IMR-90 (cell line): ENCODE measurements around the gene TLR9. TPM values are rescaled to one million over a fixed set of nuclear protein-coding genes. Genes with fewer than 3 reads are reported as not detected.

Experiments
- ATAC-seq: fragments of 200-7000 bp; cut with Tn5 transposase; 2 replicates; pipeline ENCODE4 v1.9.1; 2020; ENCODE audit warnings: low read depth, mild to moderate bottlenecking, moderate library complexity
- BruUV-seq: library from RNA; stranded (reverse); fragments of 400-500 nt; replicated peaks from 2 replicates; lab custom pipeline; 2021; lab: Mats Ljungman, UMichigan
- CTCF ChIA-PET: fragments of 300-600 bp; formaldehyde crosslinking; extraction: SDS; loops from one replicate; lab custom pipeline; 2021; ENCODE audit warnings: antibody characterized with exemption; lab: Yijun Ruan, JAX
- POLR2A ChIA-PET: fragments of 300-600 bp; sonication (Branson Sonifier 250); formaldehyde crosslinking; loops from one replicate; lab custom pipeline; 2022; ENCODE audit warnings: antibody characterized with exemption; ENCODE audit not compliant: unreplicated experiment; lab: Charles Lee
- DNase-seq: peaks from one replicate; pipeline ENCODE4 v3.0.0; 2013
- H2AFZ ChIP-seq: replicated peaks from 2 replicates; pipeline ENCODE3; 2013; ENCODE audit warnings: low read length, mild to moderate bottlenecking; ENCODE audit not compliant: poor library complexity
- H2AK5ac ChIP-seq: 2 replicates; pipeline ENCODE4 v1.6.1; 2013; ENCODE audit warnings: low read depth, low read length, inconsistent platforms
- H2AK9ac ChIP-seq: replicated peaks from 2 replicates; pipeline ENCODE3; 2013; ENCODE audit warnings: mild to moderate bottlenecking, low read depth, low read length, moderate library complexity; ENCODE audit not compliant: poor library complexity
- H2BK120ac ChIP-seq: 2 replicates; pipeline ENCODE4 v1.6.1; 2013; ENCODE audit warnings: low read depth, low read length, inconsistent platforms
- H2BK15ac ChIP-seq: 3 replicates; pipeline ENCODE4 v1.6.1; 2013; ENCODE audit warnings: low read depth, low read length, inconsistent platforms
- H2BK20ac ChIP-seq: 2 replicates; pipeline ENCODE4 v1.6.1; 2013; ENCODE audit warnings: low read depth, mild to moderate bottlenecking, inconsistent platforms, low read length, moderate library complexity
- H2BK5ac ChIP-seq: 2 replicates; pipeline ENCODE4 v1.6.1; 2013; ENCODE audit warnings: mild to moderate bottlenecking, low read depth, low read length, inconsistent platforms; ENCODE audit not compliant: poor library complexity, severe bottlenecking
- H3K14ac ChIP-seq: replicated peaks from 2 replicates; pipeline ENCODE4 v1.6.1; 2013; ENCODE audit warnings: low read depth, low read length, inconsistent platforms
- H3K18ac ChIP-seq: 2 replicates; pipeline ENCODE4 v1.6.1; 2013; ENCODE audit warnings: low read depth, low read length, control low read depth
- H3K23ac ChIP-seq: 2 replicates; pipeline ENCODE4 v1.6.1; 2013; ENCODE audit warnings: low read depth, low read length, inconsistent platforms
- H3K27ac ChIP-seq: 2 replicates; pipeline ENCODE4 v1.5.1; 2013; ENCODE audit warnings: mild to moderate bottlenecking, control low read depth, low read length; ENCODE audit not compliant: insufficient read depth
- H3K27me3 ChIP-seq: 2 replicates; pipeline ENCODE4 v1.6.1; 2013; ENCODE audit warnings: low read length; ENCODE audit not compliant: control insufficient read depth, insufficient read depth
- H3K36me3 ChIP-seq: 2 replicates; pipeline ENCODE4 v1.6.1; 2013; ENCODE audit warnings: low read length, mixed read lengths; ENCODE audit not compliant: control insufficient read depth, insufficient read depth
- H3K4ac ChIP-seq: 2 replicates; pipeline ENCODE4 v1.6.1; 2013; ENCODE audit warnings: low read depth, low read length, inconsistent platforms
- H3K4me1 ChIP-seq: 2 replicates; pipeline ENCODE4 v1.6.1; 2013; ENCODE audit warnings: low read length, mixed read lengths; ENCODE audit not compliant: control insufficient read depth, insufficient read depth
- H3K4me2 ChIP-seq: 2 replicates; pipeline ENCODE4 v1.6.1; 2013; ENCODE audit warnings: low read depth, mild to moderate bottlenecking, control low read depth, low read length, moderate library complexity
- H3K4me3 ChIP-seq: 2 replicates; pipeline ENCODE4 v1.5.1; 2013; ENCODE audit warnings: low read depth, mild to moderate bottlenecking, control low read depth, low read length, moderate library complexity; ENCODE audit not compliant: insufficient read depth
- H3K56ac ChIP-seq: 2 replicates; pipeline ENCODE4 v1.6.1; 2013; ENCODE audit warnings: low read length, inconsistent platforms; ENCODE audit not compliant: insufficient read depth; ENCODE audit errors: extremely low read depth
- H3K79me1 ChIP-seq, 2 experiments: 2 replicates each; pipeline ENCODE4 v1.6.1; 2013; ENCODE audit warnings: low read length in 2 of 2, inconsistent platforms in 1 of 2, low read depth in 1 of 2
- H3K9ac ChIP-seq: 2 replicates; pipeline ENCODE4 v1.6.1; 2013; ENCODE audit warnings: low read depth, low read length, control low read depth
- H3K9me1 ChIP-seq: 2 replicates; pipeline ENCODE4 v1.6.1; 2013; ENCODE audit warnings: low read length, inconsistent platforms; ENCODE audit not compliant: insufficient read depth
- H3K9me3 ChIP-seq: 2 replicates; pipeline ENCODE4 v1.6.1; 2013; ENCODE audit warnings: low read length; ENCODE audit not compliant: control insufficient read depth, insufficient read depth
- H4K20me1 ChIP-seq: 2 replicates; pipeline ENCODE4 v1.6.1; 2013; ENCODE audit warnings: low read length, inconsistent platforms; ENCODE audit not compliant: insufficient read depth
- H4K5ac ChIP-seq: 2 replicates; pipeline ENCODE4 v1.6.1; 2013; ENCODE audit warnings: mild to moderate bottlenecking, low read depth, low read length, control low read depth
- H4K8ac ChIP-seq, 2 experiments: 2 replicates each; pipeline ENCODE4 v1.6.1; 2013; ENCODE audit warnings: low read depth in 2 of 2, low read length in 2 of 2, control low read depth in 1 of 2, inconsistent platforms in 1 of 2
- H4K91ac ChIP-seq: 2 replicates; pipeline ENCODE4 v1.6.1; 2013; ENCODE audit warnings: low read depth, low read length, inconsistent platforms; ENCODE audit not compliant: insufficient read depth
- BHLHE40 ChIP-seq: fragments of 150-350 bp; IDR thresholded peaks from 2 replicates; pipeline ENCODE4 v1.6.1; 2016; ENCODE audit warnings: mild to moderate bottlenecking, low read depth, low read length
- CEBPB ChIP-seq: IDR thresholded peaks from 2 replicates; pipeline ENCODE4 v1.6.1; 2012; ENCODE audit warnings: low read depth, low read length, improper control_type of control experiment
- CHD1 ChIP-seq: IDR thresholded peaks from 2 replicates; pipeline ENCODE4 v1.6.1; 2012; ENCODE audit warnings: low read depth, low read length, improper control_type of control experiment
- FOS ChIP-seq: fragments of 150-350 bp; IDR thresholded peaks from 2 replicates; pipeline ENCODE4 v1.6.1; 2016; ENCODE audit warnings: low read depth, low read length
- MAFK ChIP-seq: IDR thresholded peaks from 2 replicates; pipeline ENCODE4 v1.6.1; 2012; ENCODE audit warnings: low read depth, low read length, improper control_type of control experiment
- MAZ ChIP-seq: IDR thresholded peaks from 2 replicates; pipeline ENCODE4 v1.6.1; 2012; ENCODE audit warnings: low read depth, mild to moderate bottlenecking, low read length, improper control_type of control experiment, moderate library complexity, borderline replicate concordance
- MXI1 ChIP-seq: IDR thresholded peaks from 2 replicates; pipeline ENCODE4 v1.6.1; 2012; ENCODE audit warnings: low read depth, mild to moderate bottlenecking, low read length, moderate library complexity, borderline replicate concordance
- NFE2L2 ChIP-seq: fragments of 150-350 bp; IDR thresholded peaks from 2 replicates; pipeline ENCODE4 v1.6.1; 2016; ENCODE audit warnings: low read depth, mild to moderate bottlenecking, low read length
- POLR2A ChIP-seq: IDR thresholded peaks from 2 replicates; pipeline ENCODE4 v1.6.1; 2012; ENCODE audit warnings: mild to moderate bottlenecking, low read depth, low read length
- RAD21 ChIP-seq: IDR thresholded peaks from 2 replicates; pipeline ENCODE4 v1.6.1; 2012; ENCODE audit warnings: low read length, improper control_type of control experiment
- RCOR1 ChIP-seq: IDR thresholded peaks from 2 replicates; pipeline ENCODE4 v1.6.1; 2012; ENCODE audit warnings: mild to moderate bottlenecking, low read length, improper control_type of control experiment; ENCODE audit not compliant: insufficient replicate concordance
- RFX5 ChIP-seq: IDR thresholded peaks from 2 replicates; pipeline ENCODE4 v1.8.0; 2012; ENCODE audit warnings: low read depth, mild to moderate bottlenecking, low read length, moderate library complexity
- SMC3 ChIP-seq: fragments of 150-350 bp; IDR thresholded peaks from 2 replicates; pipeline ENCODE4 v1.6.1; 2016; ENCODE audit warnings: low read depth, mild to moderate bottlenecking, antibody characterized with exemption, low read length, moderate library complexity
- USF2 ChIP-seq: fragments of 150-350 bp; IDR thresholded peaks from 2 replicates; pipeline ENCODE4 v1.6.1; 2017; ENCODE audit warnings: mild to moderate bottlenecking, antibody characterized with exemption, low read length, low read depth
- WGBS, 2 experiments: methylation state at CpG; one replicate each; pipeline versions ENCODE4 v1.1.5 to v1.1.7; 2013; ENCODE audit warnings: missing lambda C conversion rate in 2 of 2; ENCODE audit not compliant: insufficient read length in 1 of 2; ENCODE audit errors: extremely low coverage in 2 of 2; 5-methylcytosine and 5-hydroxymethylcytosine counted together
- dilution Hi-C: fragments of 300-500 bp; cut with HindIII; formaldehyde crosslinking; loops from one replicate; pipeline ENCODE4 v1.14.3; 2018; ENCODE audit warnings: low sequenced_read_pairs; ENCODE audit not compliant: unreplicated experiment
- in situ Hi-C: fragments of 300-500 bp; cut with MboI; formaldehyde crosslinking; loops from 3 replicates; pipeline ENCODE4 v1.14.3; 2019; ENCODE audit warnings: low sequenced_read_pairs, inconsistent platforms, mixed read lengths
- intact Hi-C: fragments of 100-400 bp; cut with micrococcal nuclease; formaldehyde crosslinking; loops from 2 replicates; pipeline ENCODE4 v1.10.0; 2022
- polyA plus RNA-seq, 3 experiments: library from polyadenylated mRNA; depleted of rRNA; stranded (reverse); fragments of >200 nt; gene quantifications; 2 replicates each; pipeline ENCODE4 v1.2.3, GENCODE V29; 2012; ENCODE audit warnings: low replicate concordance in 1 of 3
- total RNA-seq: library from RNA; depleted of rRNA; stranded (reverse); fragments of >200 nt; gene quantifications from 2 replicates; pipeline ENCODE4 v1.2.3, GENCODE V29; 2012
- TF ChIP-seq, protein P1 (sequence below): conservative IDR thresholded peaks from 2 replicates; pipeline ENCODE4 v1.5.1; 2012; ENCODE audit warnings: mild to moderate bottlenecking, low read depth, low read length, improper control_type of control experiment
- TF ChIP-seq, protein P2 (sequence below): fragments of 150-350 bp; IDR thresholded peaks from 2 replicates; pipeline ENCODE4 v1.6.1; 2016; ENCODE audit warnings: low read depth, mild to moderate bottlenecking, low read length, moderate library complexity, borderline replicate concordance

Gene TLR9
- total and polyA plus RNA-seq, 2 of the 4 experiments (the other 2 are of a cell fraction): not detected

DNA sequence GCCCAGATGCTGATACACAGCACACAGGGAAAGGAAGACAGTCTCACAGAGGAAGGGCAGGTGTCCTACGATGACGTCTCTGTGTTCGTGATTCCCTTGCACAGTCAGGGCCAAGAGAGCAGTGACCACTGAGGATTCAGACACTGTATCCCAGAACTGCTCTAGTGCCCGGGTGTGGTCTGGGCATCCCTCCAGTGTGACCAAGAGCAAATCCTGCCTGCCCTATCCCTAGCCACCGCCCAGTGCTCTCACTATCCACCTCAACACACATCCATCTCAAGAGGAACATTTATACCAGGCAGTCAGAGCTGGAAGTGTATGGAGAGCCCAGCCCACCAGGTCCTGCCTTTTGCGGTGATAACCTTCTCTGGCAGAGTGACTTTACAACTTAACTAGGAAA, 24.2 kb upstream of the TLR9 start:
- no peak overlapping the region for H3K18ac ChIP-seq
- intact Hi-C loops (no loop called here), in situ Hi-C loops (no loop called here), dilution Hi-C loops (no loop called here)
- BruUV-seq: no TSS peak
- H2AK9ac ChIP-seq: peak overlapping the region; percentile 30
- H2BK5ac ChIP-seq: no peak overlapping the region
- no peak overlapping the region for H4K5ac ChIP-seq
- no peak overlapping the region for H2BK15ac ChIP-seq
- TF ChIP-seq USF2: no peak
- TF ChIP-seq, protein P1, sequence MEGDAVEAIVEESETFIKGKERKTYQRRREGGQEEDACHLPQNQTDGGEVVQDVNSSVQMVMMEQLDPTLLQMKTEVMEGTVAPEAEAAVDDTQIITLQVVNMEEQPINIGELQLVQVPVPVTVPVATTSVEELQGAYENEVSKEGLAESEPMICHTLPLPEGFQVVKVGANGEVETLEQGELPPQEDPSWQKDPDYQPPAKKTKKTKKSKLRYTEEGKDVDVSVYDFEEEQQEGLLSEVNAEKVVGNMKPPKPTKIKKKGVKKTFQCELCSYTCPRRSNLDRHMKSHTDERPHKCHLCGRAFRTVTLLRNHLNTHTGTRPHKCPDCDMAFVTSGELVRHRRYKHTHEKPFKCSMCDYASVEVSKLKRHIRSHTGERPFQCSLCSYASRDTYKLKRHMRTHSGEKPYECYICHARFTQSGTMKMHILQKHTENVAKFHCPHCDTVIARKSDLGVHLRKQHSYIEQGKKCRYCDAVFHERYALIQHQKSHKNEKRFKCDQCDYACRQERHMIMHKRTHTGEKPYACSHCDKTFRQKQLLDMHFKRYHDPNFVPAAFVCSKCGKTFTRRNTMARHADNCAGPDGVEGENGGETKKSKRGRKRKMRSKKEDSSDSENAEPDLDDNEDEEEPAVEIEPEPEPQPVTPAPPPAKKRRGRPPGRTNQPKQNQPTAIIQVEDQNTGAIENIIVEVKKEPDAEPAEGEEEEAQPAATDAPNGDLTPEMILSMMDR: no peak
- no peak for TF ChIP-seq CHD1
- no peak for TF ChIP-seq RAD21
- TF ChIP-seq RCOR1: no peak
- TF ChIP-seq RFX5: no peak
- TF ChIP-seq MAZ: no peak
- TF ChIP-seq, protein P2, sequence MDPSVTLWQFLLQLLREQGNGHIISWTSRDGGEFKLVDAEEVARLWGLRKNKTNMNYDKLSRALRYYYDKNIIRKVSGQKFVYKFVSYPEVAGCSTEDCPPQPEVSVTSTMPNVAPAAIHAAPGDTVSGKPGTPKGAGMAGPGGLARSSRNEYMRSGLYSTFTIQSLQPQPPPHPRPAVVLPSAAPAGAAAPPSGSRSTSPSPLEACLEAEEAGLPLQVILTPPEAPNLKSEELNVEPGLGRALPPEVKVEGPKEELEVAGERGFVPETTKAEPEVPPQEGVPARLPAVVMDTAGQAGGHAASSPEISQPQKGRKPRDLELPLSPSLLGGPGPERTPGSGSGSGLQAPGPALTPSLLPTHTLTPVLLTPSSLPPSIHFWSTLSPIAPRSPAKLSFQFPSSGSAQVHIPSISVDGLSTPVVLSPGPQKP: no peak
- no peak for TF ChIP-seq POLR2A
- no peak for TF ChIP-seq MAFK
- no peak for TF ChIP-seq NFE2L2
- no peak for TF ChIP-seq CEBPB
- TF ChIP-seq FOS: no peak
- no peak for TF ChIP-seq SMC3
- no peak for TF ChIP-seq MXI1
- TF ChIP-seq BHLHE40: no peak
- H3K4me2 ChIP-seq: no peak overlapping the region
- no peak overlapping the region for H3K56ac ChIP-seq
- H3K23ac ChIP-seq: no peak overlapping the region
- peaks cover 43% of the 10 kb centered on the region for H3K36me3 ChIP-seq
- 93% methylated on average over 2 of the region's 6 CpGs; no CpG with 5 or more reads in 1 of the 2 experiments for WGBS, 2 experiments
- no peak overlapping the region for H3K14ac ChIP-seq
- H3K9me1 ChIP-seq: peaks cover 30% of the 10 kb centered on the region
- peaks cover 12 to 70% of the 10 kb centered on the region in 2 experiments for H3K79me1 ChIP-seq
- peaks cover 27% of the 10 kb centered on the region for H4K20me1 ChIP-seq
- no peak for DNase-seq
- H3K4me3 ChIP-seq: no peak overlapping the region
- H3K27me3 ChIP-seq: no peaks in the 10 kb centered on the region
- H3K27ac ChIP-seq: no peak overlapping the region
- no peak overlapping the region for H2BK20ac ChIP-seq
- H4K8ac ChIP-seq: no peak overlapping the region
- H3K4me1 ChIP-seq: peaks cover 17% of the 10 kb centered on the region
- H2AK5ac ChIP-seq: no peak overlapping the region
- no peak overlapping the region for H2AFZ ChIP-seq
- ATAC-seq: no peak
- H3K9ac ChIP-seq: no peak overlapping the region
- H2BK120ac ChIP-seq: no peak overlapping the region
- no peak overlapping the region for H4K91ac ChIP-seq
- H3K4ac ChIP-seq: no peak overlapping the region
- no peaks in the 10 kb centered on the region for H3K9me3 ChIP-seq
- ChIA-PET POLR2A (no interaction called here), CTCF (no interaction called here)
